ACC112 (cell line): Measurements from ENCODE around the gene RHBDD2.
A peak's percentile ranks its signal among the peaks of the same experiment; 100 is the strongest.

Experiments
- H2AFZ ChIP-seq: fragments of 200-600 bp; sonication (generic); one replicate; pipeline ENCODE4 v1.6.0; 2017; ENCODE audit warnings: antibody characterized with exemption, low read length; ENCODE audit not compliant: unreplicated experiment
- H3K27ac ChIP-seq: fragments of 200-600 bp; sonication (generic); 2 replicates; pipeline ENCODE4 v1.5.1; 2014; ENCODE audit warnings: low read depth, mild to moderate bottlenecking, antibody characterized with exemption, low read length, moderate library complexity
- H3K27me3 ChIP-seq: fragments of 200-600 bp; sonication (generic); 2 replicates; pipeline ENCODE4 v1.6.1; 2014; ENCODE audit warnings: mild to moderate bottlenecking, antibody characterized with exemption, low read length, moderate library complexity, mixed read lengths; ENCODE audit not compliant: insufficient read depth
- H3K36me3 ChIP-seq: fragments of 200-600 bp; sonication (generic); 2 replicates; pipeline ENCODE4 v1.6.1; 2016; ENCODE audit warnings: mild to moderate bottlenecking, antibody characterized with exemption, low read length, moderate library complexity, mixed read lengths; ENCODE audit not compliant: insufficient read depth
- H3K4me1 ChIP-seq: fragments of 200-600 bp; sonication (generic); one replicate; pipeline ENCODE4 v1.6.1; 2016; ENCODE audit warnings: low read length, mixed read lengths; ENCODE audit not compliant: insufficient read depth, unreplicated experiment, control insufficient read depth
- H3K4me3 ChIP-seq: fragments of 200-600 bp; sonication (generic); 2 replicates; pipeline ENCODE4 v1.5.1; 2014; ENCODE audit warnings: mild to moderate bottlenecking, low read depth, low read length
- H3K79me2 ChIP-seq: fragments of 200-600 bp; sonication (generic); one replicate; pipeline ENCODE4 v1.6.0; 2016; ENCODE audit warnings: low read length; ENCODE audit not compliant: control insufficient read depth, unreplicated experiment, insufficient read depth

The RHBDD2 gene

GRCh38 chr7:75916685-75917634 is 38.1 kb downstream of the RHBDD2 start:
- Histone ChIP-seq H3K4me3 (peak overlapping the region; percentile 99), H3K27ac (no peak overlapping the region), H3K4me1 (peaks cover 8% of the 10 kb centered on the region), H2AFZ (no peak overlapping the region), H3K36me3 (no peaks in the 10 kb centered on the region), H3K79me2 (peaks cover 58% of the 10 kb centered on the region), H3K27me3 (no peaks in the 10 kb centered on the region)

GRCh38 chr7:75920431-75921161 is 41.8 kb downstream of the RHBDD2 start:
- Histone ChIP-seq H3K4me1 (peaks cover 8% of the 10 kb centered on the region), H3K27ac (no peak overlapping the region), H2AFZ (no peak overlapping the region), H3K36me3 (no peaks in the 10 kb centered on the region), H3K4me3 (no peak overlapping the region), H3K27me3 (no peaks in the 10 kb centered on the region), H3K79me2 (peaks cover 61% of the 10 kb centered on the region)

- Histone ChIP-seq H3K27me3 (no peaks in the 10 kb centered on the region), H2AFZ (no peak overlapping the region), H3K27ac (no peak overlapping the region), H3K4me3 (no peak overlapping the region), H3K36me3 (no peaks in the 10 kb centered on the region), H3K79me2 (peaks cover 53% of the 10 kb centered on the region), H3K4me1 (peaks cover 8% of the 10 kb centered on the region)
Measured at GRCh38 chr7:75921479-75921878, 42.6 kb downstream of the RHBDD2 start.

- Histone ChIP-seq H3K27ac (no peak overlapping the region), H2AFZ (no peak overlapping the region), H3K4me1 (peaks cover 8% of the 10 kb centered on the region), H3K4me3 (no peak overlapping the region), H3K79me2 (peaks cover 45% of the 10 kb centered on the region), H3K36me3 (no peaks in the 10 kb centered on the region), H3K27me3 (no peaks in the 10 kb centered on the region)
Measured at GRCh38 chr7:75922966-75923603, 44.3 kb downstream of the RHBDD2 start.

GRCh38 chr7:75924256-75924655 is 45.4 kb downstream of the RHBDD2 start:
- Histone ChIP-seq H3K4me1 (peaks cover 8% of the 10 kb centered on the region), H3K27ac (no peak overlapping the region), H3K4me3 (no peak overlapping the region), H2AFZ (no peak overlapping the region), H3K79me2 (peaks cover 40% of the 10 kb centered on the region), H3K36me3 (no peaks in the 10 kb centered on the region), H3K27me3 (no peaks in the 10 kb centered on the region)

GRCh38 chr7:75924889-75925288 is 46.1 kb downstream of the RHBDD2 start:
- Histone ChIP-seq H3K27ac (no peak overlapping the region), H3K4me3 (no peak overlapping the region), H3K36me3 (0 out of 2 replicates have a peak, but pooled peaks cover 2% of the 10 kb centered on the region), H3K79me2 (peaks cover 35% of the 10 kb centered on the region), H3K27me3 (no peaks in the 10 kb centered on the region), H2AFZ (no peak overlapping the region), H3K4me1 (peaks cover 8% of the 10 kb centered on the region)

GRCh38 chr7:75925717-75926435 is 47.0 kb downstream of the RHBDD2 start:
- peaks cover 29% of the 10 kb centered on the region for H3K79me2 ChIP-seq
- H3K27ac ChIP-seq, result no peak overlapping the region
- 0 out of 2 replicates have a peak, but pooled peaks cover 5% of the 10 kb centered on the region for H3K36me3 ChIP-seq

GRCh38 chr7:75928568-75928914 is 49.7 kb downstream of the RHBDD2 start:
- H3K27ac ChIP-seq, result no peak overlapping the region
- H3K27me3 ChIP-seq, result no peaks in the 10 kb centered on the region
- H3K36me3 ChIP-seq, result 0 out of 2 replicates have a peak, but pooled peaks cover 5% of the 10 kb centered on the region
- H3K4me1 ChIP-seq, result peaks cover 2% of the 10 kb centered on the region
- H2AFZ ChIP-seq, result no peak overlapping the region
- peaks cover 18% of the 10 kb centered on the region for H3K79me2 ChIP-seq
- no peak overlapping the region for H3K4me3 ChIP-seq

More at GRCh38 chr7:75925717-75926435, 47.0 kb downstream of the RHBDD2 start:
- Histone ChIP-seq H3K4me3 (no peak overlapping the region), H3K4me1 (no peaks in the 10 kb centered on the region), H3K27me3 (no peaks in the 10 kb centered on the region), H2AFZ (no peak overlapping the region)

- Histone ChIP-seq H2AFZ (no peak overlapping the region), H3K27me3 (no peaks in the 10 kb centered on the region), H3K4me3 (no peak overlapping the region), H3K4me1 (peaks cover 15% of the 10 kb centered on the region), H3K27ac (no peak overlapping the region), H3K36me3 (0 out of 2 replicates have a peak, but pooled peaks cover 5% of the 10 kb centered on the region), H3K79me2 (peaks cover 23% of the 10 kb centered on the region)
Measured at GRCh38 chr7:75931680-75932079, 52.8 kb downstream of the RHBDD2 start.
